Neutrophil (primary cell): Measurements from ENCODE around the gene TNFAIP8L2.

Experiments
- H3K27ac ChIP-seq: fragments of 200-600 bp; sonication (generic); 2 replicates; pipeline ENCODE4 v1.5.1; 2016; ENCODE audit warnings: mild to moderate bottlenecking, moderate library complexity
- H3K27me3 ChIP-seq: fragments of 200-600 bp; sonication (generic); 2 replicates; pipeline ENCODE4 v1.6.0; 2016; ENCODE audit warnings: mild to moderate bottlenecking
- H3K36me3 ChIP-seq: fragments of 200-600 bp; sonication (generic); 2 replicates; pipeline ENCODE4 v1.5.1; 2017
- H3K4me1 ChIP-seq, 2 experiments: fragments of 200-600 bp in 1 of 2; sonication (generic) in 1 of 2; 1 replicate in 1 of 2; 2 replicates in 1 of 2; pipeline versions ENCODE4 v1.5.1 to v1.6.1; 2013 to 2016; ENCODE audit warnings: low read depth in 1 of 2, low read length in 1 of 2, mild to moderate bottlenecking in 1 of 2, moderate library complexity in 1 of 2; ENCODE audit not compliant: control insufficient read depth in 1 of 2, insufficient read depth in 1 of 2
- H3K4me3 ChIP-seq, 2 experiments: fragments of 200-600 bp in 1 of 2; sonication (generic) in 1 of 2; 1 replicate in 1 of 2; 2 replicates in 1 of 2; pipeline ENCODE4 v1.5.1; 2013 to 2016; ENCODE audit warnings: low read depth in 1 of 2, low read length in 1 of 2, mild to moderate bottlenecking in 1 of 2, moderate library complexity in 1 of 2
- H3K9me3 ChIP-seq: fragments of 200-600 bp; sonication (generic); 2 replicates; pipeline ENCODE4 v1.5.1; 2016
- TF ChIP-seq, protein P1 (sequence below): fragments of 200-600 bp; sonication (generic); IDR thresholded peaks from 2 replicates; pipeline ENCODE4 v1.5.1; 2016; ENCODE audit warnings: antibody characterized with exemption

Gene TNFAIP8L2

DNA sequence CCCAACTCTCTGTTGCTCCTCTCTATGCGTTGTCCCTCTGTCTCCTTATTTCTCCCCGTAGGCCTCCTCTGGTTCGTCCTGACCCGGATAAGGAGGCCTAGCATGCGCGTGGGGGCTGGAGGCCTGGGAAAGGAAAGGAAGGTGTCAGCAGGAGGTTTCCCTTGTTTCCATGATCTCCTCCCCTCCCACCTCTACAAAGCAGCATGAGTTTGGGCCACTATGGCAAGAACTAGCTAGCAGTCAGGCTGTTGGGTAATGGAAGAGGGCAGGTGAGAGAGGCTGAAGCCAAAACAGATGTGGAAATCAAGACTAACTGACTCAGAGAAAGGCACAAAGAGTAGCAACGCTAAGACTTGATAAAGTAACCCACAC lies 9.3 kb upstream of the TNFAIP8L2 start:
- TF ChIP-seq, protein P1, sequence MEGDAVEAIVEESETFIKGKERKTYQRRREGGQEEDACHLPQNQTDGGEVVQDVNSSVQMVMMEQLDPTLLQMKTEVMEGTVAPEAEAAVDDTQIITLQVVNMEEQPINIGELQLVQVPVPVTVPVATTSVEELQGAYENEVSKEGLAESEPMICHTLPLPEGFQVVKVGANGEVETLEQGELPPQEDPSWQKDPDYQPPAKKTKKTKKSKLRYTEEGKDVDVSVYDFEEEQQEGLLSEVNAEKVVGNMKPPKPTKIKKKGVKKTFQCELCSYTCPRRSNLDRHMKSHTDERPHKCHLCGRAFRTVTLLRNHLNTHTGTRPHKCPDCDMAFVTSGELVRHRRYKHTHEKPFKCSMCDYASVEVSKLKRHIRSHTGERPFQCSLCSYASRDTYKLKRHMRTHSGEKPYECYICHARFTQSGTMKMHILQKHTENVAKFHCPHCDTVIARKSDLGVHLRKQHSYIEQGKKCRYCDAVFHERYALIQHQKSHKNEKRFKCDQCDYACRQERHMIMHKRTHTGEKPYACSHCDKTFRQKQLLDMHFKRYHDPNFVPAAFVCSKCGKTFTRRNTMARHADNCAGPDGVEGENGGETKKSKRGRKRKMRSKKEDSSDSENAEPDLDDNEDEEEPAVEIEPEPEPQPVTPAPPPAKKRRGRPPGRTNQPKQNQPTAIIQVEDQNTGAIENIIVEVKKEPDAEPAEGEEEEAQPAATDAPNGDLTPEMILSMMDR, result no peak
- H3K27me3 ChIP-seq, result peaks cover 58% of the 10 kb centered on the region
- peak overlapping the region; percentile 78 to 99 for H3K4me3 ChIP-seq
- H3K36me3 ChIP-seq, result no peaks in the 10 kb centered on the region
- H3K27ac ChIP-seq, result peak overlapping the region; percentile 45
- no peaks in the 10 kb centered on the region for H3K9me3 ChIP-seq
- peaks cover 16 to 23% of the 10 kb centered on the region in 2 experiments for H3K4me1 ChIP-seq

DNA sequence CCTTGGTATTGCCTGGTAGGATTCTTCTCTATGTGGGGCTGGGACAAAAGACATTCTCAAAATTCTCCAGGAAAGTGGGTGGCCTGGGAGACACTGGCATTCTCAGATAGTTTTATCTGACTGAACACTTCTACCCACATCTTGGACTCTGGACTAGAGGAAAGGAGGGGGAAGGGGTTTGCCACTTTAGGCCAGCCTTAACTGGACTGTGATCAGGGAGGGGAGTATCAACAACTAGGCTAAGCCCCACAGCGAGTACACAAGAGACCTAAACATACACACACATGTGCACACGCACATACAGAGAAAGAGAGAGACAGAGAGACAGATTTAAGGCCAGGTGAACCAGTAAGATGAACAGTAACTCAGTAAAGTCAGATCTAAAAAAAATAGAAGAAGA lies 8.8 kb upstream of the TNFAIP8L2 start:
- H3K4me1 ChIP-seq, result peaks cover 16 to 23% of the 10 kb centered on the region in 2 experiments
- H3K27ac ChIP-seq, result no peak overlapping the region
- no peaks in the 10 kb centered on the region for H3K36me3 ChIP-seq
- H3K4me3 ChIP-seq, result peak overlapping the region in 1 of 2 experiments; percentile 78
- no peaks in the 10 kb centered on the region for H3K9me3 ChIP-seq
- TF ChIP-seq, protein P1, result no peak
- H3K27me3 ChIP-seq, result peaks cover 55% of the 10 kb centered on the region

DNA sequence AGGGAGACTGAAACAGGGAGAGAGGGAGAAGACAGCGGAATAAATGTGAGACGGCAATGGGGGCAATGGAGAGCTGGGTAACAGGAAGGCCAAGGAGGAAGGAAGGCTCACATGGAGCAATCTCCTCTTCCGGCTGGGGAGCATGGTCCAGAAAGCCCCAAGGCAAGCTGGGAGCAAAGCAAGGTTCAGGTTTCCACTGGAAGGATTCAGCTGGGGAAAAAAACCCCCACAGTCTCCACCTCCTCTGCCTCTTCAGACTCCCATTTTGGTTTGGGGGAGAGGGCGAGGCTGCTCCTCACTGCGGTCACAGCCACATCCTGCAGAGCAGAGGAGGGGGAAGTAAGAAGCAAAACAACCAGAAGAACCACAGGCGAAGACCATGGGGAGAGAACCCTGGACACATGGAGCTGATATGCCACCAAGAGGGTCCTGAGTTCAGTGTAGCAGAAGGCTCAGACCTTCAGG lies 650 bp downstream of the TNFAIP8L2 start:
- Histone ChIP-seq H3K9me3 (no peaks in the 10 kb centered on the region), H3K4me1 (peaks cover 48 to 63% of the 10 kb centered on the region in 2 experiments), H3K27me3 (no peaks in the 10 kb centered on the region), H3K27ac (peak overlapping the region; percentile 96), H3K4me3 (peak overlapping the region; percentile 71 to 97), H3K36me3 (peaks cover 31% of the 10 kb centered on the region)
- TF ChIP-seq, protein P1, result no peak

DNA sequence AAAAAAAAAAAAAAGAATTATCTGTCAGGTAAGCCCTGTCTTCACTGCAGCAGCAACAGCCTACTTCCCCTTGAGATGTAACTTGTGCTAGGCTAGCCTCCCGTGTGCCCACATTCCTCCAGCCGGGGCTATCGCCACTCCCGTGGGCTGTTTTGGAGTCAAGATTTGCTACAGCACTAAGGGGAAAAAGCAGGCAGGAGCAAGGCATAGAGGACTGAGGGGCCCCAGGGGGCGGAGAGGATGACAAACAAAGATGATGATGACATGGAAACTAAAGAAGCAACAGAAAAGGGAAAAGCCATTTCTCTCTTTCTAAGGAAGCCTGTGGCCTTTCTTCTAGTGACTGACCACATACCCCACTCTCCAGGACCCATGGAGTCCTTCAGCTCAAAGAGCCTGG lies 1.9 kb downstream of the TNFAIP8L2 start:
- Histone ChIP-seq H3K27me3 (no peaks in the 10 kb centered on the region), H3K4me3 (peak overlapping the region; percentile 71 to 97), H3K36me3 (peaks cover 41% of the 10 kb centered on the region), H3K4me1 (peaks cover 48 to 69% of the 10 kb centered on the region in 2 experiments), H3K9me3 (no peaks in the 10 kb centered on the region), H3K27ac (peak overlapping the region; percentile 96)
- TF ChIP-seq, protein P1, result no peak

DNA sequence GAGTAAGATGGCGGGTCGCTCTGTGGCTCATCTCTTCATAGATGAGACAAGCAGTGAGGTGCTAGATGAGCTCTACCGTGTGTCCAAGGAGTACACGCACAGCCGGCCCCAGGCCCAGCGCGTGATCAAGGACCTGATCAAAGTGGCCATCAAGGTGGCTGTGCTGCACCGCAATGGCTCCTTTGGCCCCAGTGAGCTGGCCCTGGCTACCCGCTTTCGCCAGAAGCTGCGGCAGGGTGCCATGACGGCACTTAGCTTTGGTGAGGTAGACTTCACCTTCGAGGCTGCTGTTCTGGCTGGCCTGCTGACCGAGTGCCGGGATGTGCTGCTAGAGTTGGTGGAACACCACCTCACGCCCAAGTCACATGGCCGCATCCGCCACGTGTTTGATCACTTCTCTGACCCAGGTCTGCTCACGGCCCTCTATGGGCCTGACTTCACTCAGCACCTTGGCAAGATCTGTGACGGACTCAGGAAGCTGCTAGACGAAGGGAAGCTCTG lies 2.4 kb downstream of the TNFAIP8L2 start:
- peaks cover 45% of the 10 kb centered on the region for H3K36me3 ChIP-seq
- TF ChIP-seq, protein P1, result no peak
- H3K27me3 ChIP-seq, result no peaks in the 10 kb centered on the region
- peak overlapping the region; percentile 96 for H3K27ac ChIP-seq
- no peaks in the 10 kb centered on the region for H3K9me3 ChIP-seq
- H3K4me1 ChIP-seq, result peaks cover 48 to 69% of the 10 kb centered on the region in 2 experiments
- peak overlapping the region; percentile 71 to 97 for H3K4me3 ChIP-seq
